OCI-LY7 (cell line): ENCODE data around the gene TMEM135.
"Not testable (repeated sequence)": the region's sequence is repeated elsewhere in the genome, so short reads cannot be mapped to it uniquely, and the experiment has no call there.

Experiments used
- EZH2phosphoT487 ChIP-seq: fragments of 200-600 bp; sonication (generic); IDR thresholded peaks from 2 replicates; pipeline ENCODE4 v1.6.1; 2018; ENCODE audit warnings: low read depth, borderline replicate concordance, mild to moderate bottlenecking, mixed run types, antibody characterized with exemption, low read length, moderate library complexity, mixed read lengths
- TF ChIP-seq, protein P1 (sequence below): fragments of 200-600 bp; sonication (generic); conservative IDR thresholded peaks from 2 replicates; pipeline ENCODE4 v1.5.1; 2014; ENCODE audit warnings: mild to moderate bottlenecking, antibody characterized with exemption, low read length, moderate library complexity, mixed read lengths

DNA sequence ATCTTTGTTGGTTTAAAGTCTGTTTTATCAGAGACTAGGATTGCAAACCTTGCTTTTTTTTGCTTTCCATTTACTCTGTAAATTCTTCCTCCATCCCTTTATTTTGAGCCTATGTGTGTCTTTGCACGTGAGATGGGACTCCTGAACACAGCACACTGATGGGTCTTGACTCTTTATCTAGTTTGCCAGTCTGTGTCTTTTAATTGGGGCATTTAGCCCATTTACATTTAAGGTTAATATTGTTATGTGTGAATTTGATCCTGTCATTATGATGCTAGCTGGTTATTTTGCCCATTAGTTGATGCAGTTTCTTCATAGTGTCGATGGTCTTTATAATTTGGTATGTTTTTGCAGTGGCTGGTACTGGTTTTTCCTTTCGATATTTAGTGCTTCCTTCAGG is 131.3 kb downstream of the TMEM135 start:
- TF ChIP-seq, protein P1, sequence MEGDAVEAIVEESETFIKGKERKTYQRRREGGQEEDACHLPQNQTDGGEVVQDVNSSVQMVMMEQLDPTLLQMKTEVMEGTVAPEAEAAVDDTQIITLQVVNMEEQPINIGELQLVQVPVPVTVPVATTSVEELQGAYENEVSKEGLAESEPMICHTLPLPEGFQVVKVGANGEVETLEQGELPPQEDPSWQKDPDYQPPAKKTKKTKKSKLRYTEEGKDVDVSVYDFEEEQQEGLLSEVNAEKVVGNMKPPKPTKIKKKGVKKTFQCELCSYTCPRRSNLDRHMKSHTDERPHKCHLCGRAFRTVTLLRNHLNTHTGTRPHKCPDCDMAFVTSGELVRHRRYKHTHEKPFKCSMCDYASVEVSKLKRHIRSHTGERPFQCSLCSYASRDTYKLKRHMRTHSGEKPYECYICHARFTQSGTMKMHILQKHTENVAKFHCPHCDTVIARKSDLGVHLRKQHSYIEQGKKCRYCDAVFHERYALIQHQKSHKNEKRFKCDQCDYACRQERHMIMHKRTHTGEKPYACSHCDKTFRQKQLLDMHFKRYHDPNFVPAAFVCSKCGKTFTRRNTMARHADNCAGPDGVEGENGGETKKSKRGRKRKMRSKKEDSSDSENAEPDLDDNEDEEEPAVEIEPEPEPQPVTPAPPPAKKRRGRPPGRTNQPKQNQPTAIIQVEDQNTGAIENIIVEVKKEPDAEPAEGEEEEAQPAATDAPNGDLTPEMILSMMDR, result not testable (repeated sequence)
- TF ChIP-seq EZH2phosphoT487, result not testable (repeated sequence)
